C4-2B (cell line): ENCODE measurements around the gene SLC44A1.

ENCODE experiments used
- ZFX ChIP-seq: fragments of 450-650 bp; IDR thresholded peaks from 2 replicates; pipeline ENCODE4 v1.6.1; 2017
- TF ChIP-seq, protein P1 (sequence below): fragments of 450-650 bp; conservative IDR thresholded peaks from 2 replicates; pipeline ENCODE4 v1.5.1; 2017; ENCODE audit warnings: mild to moderate bottlenecking

DNA sequence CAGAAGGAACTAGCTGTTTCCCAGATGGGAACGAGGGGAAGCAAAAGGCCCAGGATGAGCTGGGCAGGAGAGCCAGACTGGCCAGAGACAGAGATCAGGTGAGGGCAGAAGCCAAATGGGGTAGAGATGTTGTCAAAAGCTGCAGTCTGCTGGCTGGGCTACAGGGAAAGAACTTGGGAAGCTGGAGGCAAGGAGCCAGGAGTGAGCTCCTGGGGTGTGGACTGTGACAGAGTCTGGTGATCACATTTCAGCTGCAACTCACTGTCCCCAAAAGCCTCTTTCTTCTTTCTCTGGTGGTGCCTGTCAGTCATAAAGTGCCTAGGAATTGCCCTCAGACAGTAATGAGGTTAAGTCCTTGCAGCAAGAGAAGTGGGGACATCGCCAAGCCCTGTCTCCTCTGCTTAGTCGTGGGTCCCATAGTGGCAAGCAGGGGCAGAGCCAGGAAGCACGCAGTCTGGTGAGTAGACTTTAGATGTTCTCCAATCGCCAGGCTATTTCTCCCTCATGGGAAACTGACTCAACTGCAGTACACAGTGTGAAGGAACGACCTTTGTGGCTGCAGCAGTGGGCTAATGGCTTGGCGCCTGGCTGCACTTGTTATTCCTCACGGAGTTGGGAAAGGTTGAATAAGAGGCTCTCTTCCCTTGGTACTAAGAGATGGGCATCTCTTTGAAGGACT is 200.9 kb downstream of the SLC44A1 start:
- TF ChIP-seq, protein P1, sequence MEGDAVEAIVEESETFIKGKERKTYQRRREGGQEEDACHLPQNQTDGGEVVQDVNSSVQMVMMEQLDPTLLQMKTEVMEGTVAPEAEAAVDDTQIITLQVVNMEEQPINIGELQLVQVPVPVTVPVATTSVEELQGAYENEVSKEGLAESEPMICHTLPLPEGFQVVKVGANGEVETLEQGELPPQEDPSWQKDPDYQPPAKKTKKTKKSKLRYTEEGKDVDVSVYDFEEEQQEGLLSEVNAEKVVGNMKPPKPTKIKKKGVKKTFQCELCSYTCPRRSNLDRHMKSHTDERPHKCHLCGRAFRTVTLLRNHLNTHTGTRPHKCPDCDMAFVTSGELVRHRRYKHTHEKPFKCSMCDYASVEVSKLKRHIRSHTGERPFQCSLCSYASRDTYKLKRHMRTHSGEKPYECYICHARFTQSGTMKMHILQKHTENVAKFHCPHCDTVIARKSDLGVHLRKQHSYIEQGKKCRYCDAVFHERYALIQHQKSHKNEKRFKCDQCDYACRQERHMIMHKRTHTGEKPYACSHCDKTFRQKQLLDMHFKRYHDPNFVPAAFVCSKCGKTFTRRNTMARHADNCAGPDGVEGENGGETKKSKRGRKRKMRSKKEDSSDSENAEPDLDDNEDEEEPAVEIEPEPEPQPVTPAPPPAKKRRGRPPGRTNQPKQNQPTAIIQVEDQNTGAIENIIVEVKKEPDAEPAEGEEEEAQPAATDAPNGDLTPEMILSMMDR, result no peak
- TF ChIP-seq ZFX, result no peak
